Osteocyte (in vitro differentiated cells): ENCODE data around the gene MYO16. TPM values are rescaled to one million over a fixed set of nuclear protein-coding genes. Genes with fewer than 3 reads are reported as not detected.
A peak's percentile ranks its signal among the peaks of the same experiment; 100 is the strongest.
"Not testable (repeated sequence)": the region's sequence is repeated elsewhere in the genome, so short reads cannot be mapped to it uniquely, and the experiment has no call there.

Experiments used
- DNase-seq: peaks from one replicate; pipeline ENCODE4 v3.0.0; 2021; ENCODE audit warnings: mixed read lengths; ENCODE audit not compliant: unreplicated experiment; ENCODE audit errors: extremely low spot score
- H3K27ac Mint-ChIP-seq: one replicate; pipeline ENCODE4 v1.8.0; 2021; ENCODE audit warnings: mild to moderate bottlenecking, mixed read lengths; ENCODE audit not compliant: unreplicated experiment
- H3K27me3 Mint-ChIP-seq: one replicate; pipeline ENCODE4 v1.8.0; 2021; ENCODE audit warnings: mixed read lengths; ENCODE audit not compliant: unreplicated experiment
- H3K36me3 Mint-ChIP-seq: one replicate; pipeline ENCODE4 v1.8.0; 2021; ENCODE audit warnings: mixed read lengths; ENCODE audit not compliant: unreplicated experiment
- H3K4me1 Mint-ChIP-seq: one replicate; pipeline ENCODE4 v1.8.0; 2021; ENCODE audit warnings: mixed read lengths; ENCODE audit not compliant: unreplicated experiment
- H3K4me3 Mint-ChIP-seq: one replicate; pipeline ENCODE4 v1.8.0; 2021; ENCODE audit warnings: mild to moderate bottlenecking, moderate library complexity, mixed read lengths; ENCODE audit not compliant: unreplicated experiment
- H3K9me3 Mint-ChIP-seq: one replicate; pipeline ENCODE4 v1.8.0; 2021; ENCODE audit warnings: mixed read lengths; ENCODE audit not compliant: unreplicated experiment
- CTCF ChIP-seq: fragments of 200-600 bp; sonication (generic); IDR thresholded peaks from 2 replicates; pipeline ENCODE4 v1.5.0; 2021; ENCODE audit warnings: antibody characterized with exemption, mild to moderate bottlenecking, moderate library complexity
- total RNA-seq: library from RNA; stranded (reverse); gene quantifications from 2 replicates; pipeline ENCODE4 v1.2.1, GENCODE V29; 2021

Gene MYO16
- total RNA-seq, 1 donor from 2014 or later: 0.13 TPM

GRCh38 chr13:108983273-108983672 is 353.9 kb downstream of the MYO16 start:
- peaks cover 55% of the 10 kb centered on the region for H3K4me1 Mint-ChIP-seq
- no peak for TF ChIP-seq CTCF
- peaks cover 3% of the 10 kb centered on the region for H3K9me3 Mint-ChIP-seq
- no peaks in the 10 kb centered on the region for H3K27me3 Mint-ChIP-seq
- H3K4me3 Mint-ChIP-seq: no peak overlapping the region
- peaks cover 7% of the 10 kb centered on the region for H3K36me3 Mint-ChIP-seq
- DNase-seq: no peak
- H3K27ac Mint-ChIP-seq: no peak overlapping the region

GRCh38 chr13:108984251-108984920 is 355.0 kb downstream of the MYO16 start:
- H3K4me3 Mint-ChIP-seq: no peak overlapping the region
- peaks cover 55% of the 10 kb centered on the region for H3K4me1 Mint-ChIP-seq
- peak overlapping the region; percentile 50 for H3K27ac Mint-ChIP-seq
- H3K27me3 Mint-ChIP-seq: no peaks in the 10 kb centered on the region
- no peak for TF ChIP-seq CTCF
- H3K9me3 Mint-ChIP-seq: no peaks in the 10 kb centered on the region
- no peak for DNase-seq
- peaks cover 4% of the 10 kb centered on the region for H3K36me3 Mint-ChIP-seq

GRCh38 chr13:108985166-108985565 is 355.8 kb downstream of the MYO16 start:
- H3K27ac Mint-ChIP-seq: peak overlapping the region; percentile 77
- H3K9me3 Mint-ChIP-seq: no peaks in the 10 kb centered on the region
- peaks cover 49% of the 10 kb centered on the region for H3K4me1 Mint-ChIP-seq
- TF ChIP-seq CTCF: no peak
- H3K27me3 Mint-ChIP-seq: no peaks in the 10 kb centered on the region
- H3K4me3 Mint-ChIP-seq: no peak overlapping the region
- H3K36me3 Mint-ChIP-seq: peaks cover 4% of the 10 kb centered on the region
- DNase-seq: no peak

- DNase-seq: no peak
- H3K9me3 Mint-ChIP-seq: no peaks in the 10 kb centered on the region
- H3K4me3 Mint-ChIP-seq: peak overlapping the region; percentile 35
- H3K27me3 Mint-ChIP-seq: no peaks in the 10 kb centered on the region
- peaks cover 39% of the 10 kb centered on the region for H3K4me1 Mint-ChIP-seq
- peaks cover 4% of the 10 kb centered on the region for H3K36me3 Mint-ChIP-seq
- H3K27ac Mint-ChIP-seq: peak overlapping the region; percentile 86
- no peak for TF ChIP-seq CTCF
Measured at GRCh38 chr13:108987517-108987916, 358.1 kb downstream of the MYO16 start.

GRCh38 chr13:108987944-108988343 is 358.5 kb downstream of the MYO16 start:
- no peak for TF ChIP-seq CTCF
- peaks cover 4% of the 10 kb centered on the region for H3K36me3 Mint-ChIP-seq
- H3K27ac Mint-ChIP-seq: peak overlapping the region; percentile 86
- H3K4me1 Mint-ChIP-seq: peaks cover 43% of the 10 kb centered on the region
- H3K4me3 Mint-ChIP-seq: peak overlapping the region; percentile 35
- H3K9me3 Mint-ChIP-seq: no peaks in the 10 kb centered on the region
- H3K27me3 Mint-ChIP-seq: no peaks in the 10 kb centered on the region
- DNase-seq: no peak

- H3K27ac Mint-ChIP-seq, H3K9me3 Mint-ChIP-seq, H3K4me3 Mint-ChIP-seq, H3K36me3 Mint-ChIP-seq, H3K27me3 Mint-ChIP-seq, DNase-seq: not testable (repeated sequence)
- H3K4me1 Mint-ChIP-seq: peaks cover 32% of the 10 kb centered on the region
Measured at GRCh38 chr13:108991416-108991815, 362.0 kb downstream of the MYO16 start.
